PC-9 (cell line): Measurements from ENCODE around the gene GPRIN3. TPM values are rescaled to one million over a fixed set of nuclear protein-coding genes. Genes with fewer than 3 reads are reported as not detected.

Source experiments
- BruUV-seq: library from RNA; stranded (reverse); fragments of 400-500 nt; replicated peaks from 2 replicates; lab custom pipeline; 2021; lab: Mats Ljungman, UMichigan
- CTCF ChIA-PET: fragments of 300-600 bp; sonication (Branson Sonifier 250); formaldehyde crosslinking; loops from one replicate; lab custom pipeline; 2022; ENCODE audit warnings: antibody characterized with exemption; lab: Charles Lee
- POLR2A ChIA-PET: fragments of 300-600 bp; sonication (Branson Sonifier 250); formaldehyde crosslinking; loops from one replicate; lab custom pipeline; 2022; ENCODE audit warnings: antibody characterized with exemption; ENCODE audit not compliant: unreplicated experiment; lab: Charles Lee
- DNase-seq, 2 experiments: peaks; one replicate each; pipeline versions ENCODE4 v3.0.0 to v3.0.0-alpha.2; 2015 to 2022; ENCODE audit warnings: mixed read lengths in 1 of 2
- H2AFZ ChIP-seq: fragments of 200-600 bp; sonication (generic); 2 replicates; pipeline ENCODE4 v1.8.1; 2017; ENCODE audit warnings: antibody characterized with exemption
- H3F3A ChIP-seq: fragments of 200-600 bp; sonication (generic); 2 replicates; pipeline ENCODE4 v1.8.1; 2017; ENCODE audit warnings: antibody characterized with exemption, mild to moderate bottlenecking, low read depth; ENCODE audit not compliant: insufficient read depth
- H3K27ac ChIP-seq: fragments of 200-600 bp; sonication (generic); 2 replicates; pipeline ENCODE4 v1.6.1; 2016; ENCODE audit warnings: mixed run types
- H3K27me3 ChIP-seq: fragments of 200-600 bp; sonication (generic); 2 replicates; pipeline ENCODE4 v1.6.1; 2016; ENCODE audit warnings: low read depth, mixed run types; ENCODE audit not compliant: insufficient read depth
- H3K36me3 ChIP-seq: fragments of 200-600 bp; sonication (generic); 2 replicates; pipeline ENCODE4 v1.6.1; 2016; ENCODE audit warnings: low read depth, mixed run types
- H3K4me1 ChIP-seq: fragments of 200-600 bp; sonication (generic); replicated peaks from 2 replicates; pipeline ENCODE4 v1.6.1; 2016; ENCODE audit warnings: mixed run types; ENCODE audit not compliant: insufficient read depth
- H3K4me2 ChIP-seq: fragments of 200-600 bp; sonication (generic); 2 replicates; pipeline ENCODE4 v1.6.1; 2017; ENCODE audit warnings: mixed run types
- H3K4me3 ChIP-seq: fragments of 200-600 bp; sonication (generic); 2 replicates; pipeline ENCODE4 v1.6.1; 2016; ENCODE audit warnings: mixed run types
- H3K79me2 ChIP-seq: fragments of 200-600 bp; sonication (generic); 2 replicates; pipeline ENCODE4 v1.6.1; 2017; ENCODE audit warnings: low read depth, mixed run types
- H3K9me2 ChIP-seq: fragments of 200-600 bp; sonication (generic); 2 replicates; pipeline ENCODE4 v1.8.1; 2017; ENCODE audit warnings: mild to moderate bottlenecking; ENCODE audit not compliant: insufficient read depth
- H3K9me3 ChIP-seq: fragments of 200-600 bp; sonication (generic); 2 replicates; pipeline ENCODE4 v1.8.1; 2016; ENCODE audit warnings: low read depth; ENCODE audit not compliant: insufficient read depth
- H4K20me1 ChIP-seq: fragments of 200-600 bp; sonication (generic); 2 replicates; pipeline ENCODE4 v1.8.1; 2017; ENCODE audit not compliant: insufficient read depth
- EZH2 ChIP-seq: fragments of 200-600 bp; sonication (generic); IDR thresholded peaks from 2 replicates; pipeline ENCODE4 v1.8.0; 2017; ENCODE audit warnings: antibody characterized with exemption, low read depth
- intact Hi-C: fragments of 100-400 bp; cut with micrococcal nuclease; formaldehyde crosslinking; loops from one replicate; pipeline ENCODE4 v1.10.0; 2022; ENCODE audit not compliant: unreplicated experiment
- total RNA-seq: library from RNA; stranded (reverse); gene quantifications from 2 replicates; pipeline ENCODE4 v1.2.3, GENCODE V29; 2021
- TF ChIP-seq, protein P1 (sequence below): fragments of 200-600 bp; sonication (generic); conservative IDR thresholded peaks from 2 replicates; pipeline ENCODE4 v1.6.1; 2017; ENCODE audit warnings: mixed run types, antibody characterized with exemption, mild to moderate bottlenecking, moderate library complexity

The GPRIN3 gene
- total RNA-seq, 1 experiment from 2014 or later, result 0.02 TPM

- no peak overlapping the region for H3K4me3 ChIP-seq
- H3K4me1 ChIP-seq, result no peaks in the 10 kb centered on the region
- H4K20me1 ChIP-seq, result no peaks in the 10 kb centered on the region
- ChIA-PET CTCF (no interaction called here), POLR2A (no interaction called here)
- DNase-seq, result no peak
- H3K27me3 ChIP-seq, result no peaks in the 10 kb centered on the region
- H3K9me3 ChIP-seq, result no peaks in the 10 kb centered on the region
- H3K36me3 ChIP-seq, result no peaks in the 10 kb centered on the region
- no peaks in the 10 kb centered on the region for H3K79me2 ChIP-seq
- no peaks in the 10 kb centered on the region for H3K9me2 ChIP-seq
- no peak overlapping the region for H2AFZ ChIP-seq
- H3K4me2 ChIP-seq, result no peak overlapping the region
- H3K27ac ChIP-seq, result no peak overlapping the region
- no peak for TF ChIP-seq EZH2
- TF ChIP-seq, protein P1, sequence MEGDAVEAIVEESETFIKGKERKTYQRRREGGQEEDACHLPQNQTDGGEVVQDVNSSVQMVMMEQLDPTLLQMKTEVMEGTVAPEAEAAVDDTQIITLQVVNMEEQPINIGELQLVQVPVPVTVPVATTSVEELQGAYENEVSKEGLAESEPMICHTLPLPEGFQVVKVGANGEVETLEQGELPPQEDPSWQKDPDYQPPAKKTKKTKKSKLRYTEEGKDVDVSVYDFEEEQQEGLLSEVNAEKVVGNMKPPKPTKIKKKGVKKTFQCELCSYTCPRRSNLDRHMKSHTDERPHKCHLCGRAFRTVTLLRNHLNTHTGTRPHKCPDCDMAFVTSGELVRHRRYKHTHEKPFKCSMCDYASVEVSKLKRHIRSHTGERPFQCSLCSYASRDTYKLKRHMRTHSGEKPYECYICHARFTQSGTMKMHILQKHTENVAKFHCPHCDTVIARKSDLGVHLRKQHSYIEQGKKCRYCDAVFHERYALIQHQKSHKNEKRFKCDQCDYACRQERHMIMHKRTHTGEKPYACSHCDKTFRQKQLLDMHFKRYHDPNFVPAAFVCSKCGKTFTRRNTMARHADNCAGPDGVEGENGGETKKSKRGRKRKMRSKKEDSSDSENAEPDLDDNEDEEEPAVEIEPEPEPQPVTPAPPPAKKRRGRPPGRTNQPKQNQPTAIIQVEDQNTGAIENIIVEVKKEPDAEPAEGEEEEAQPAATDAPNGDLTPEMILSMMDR, result no peak
- intact Hi-C loops, result no loop called here
- BruUV-seq, result no TSS peak
- no peaks in the 10 kb centered on the region for H3F3A ChIP-seq
Observed at GRCh38 chr4:89347363-89348025, 39.9 kb upstream of the GPRIN3 start.

DNA sequence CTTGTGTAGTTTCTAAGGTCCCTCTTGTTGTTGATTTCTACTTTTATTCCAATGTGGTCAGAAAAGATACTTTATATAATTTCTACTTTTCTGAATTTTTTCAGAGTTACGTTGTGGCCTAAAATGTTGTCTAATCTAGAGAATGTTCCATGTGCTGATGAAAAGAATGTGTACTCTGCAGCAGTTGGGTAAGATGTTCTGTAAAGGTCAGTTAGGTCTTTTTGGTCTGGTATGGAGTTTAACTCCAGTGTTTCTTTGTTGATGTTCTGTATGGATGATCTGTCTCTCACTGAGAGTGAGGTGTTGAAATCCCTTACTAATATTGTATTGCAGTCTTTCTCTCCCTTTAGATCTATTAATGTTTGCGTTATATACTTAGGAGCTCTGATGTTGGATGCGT is 37.0 kb upstream of the GPRIN3 start:
- DNase-seq, result no peak
- Histone ChIP-seq H3K4me1 (no peaks in the 10 kb centered on the region), H3K9me2 (no peaks in the 10 kb centered on the region; the same call in 1 of the 2 replicates), H3K79me2 (no peaks in the 10 kb centered on the region), H3K4me3 (no peak overlapping the region), H3K4me2 (no peak overlapping the region), H3F3A (no peaks in the 10 kb centered on the region), H2AFZ (no peak overlapping the region), H3K9me3 (no peaks in the 10 kb centered on the region), H4K20me1 (no peaks in the 10 kb centered on the region), H3K36me3 (no peaks in the 10 kb centered on the region), H3K27ac (no peak overlapping the region), H3K27me3 (no peaks in the 10 kb centered on the region)
- TF ChIP-seq EZH2, result no peak
- TF ChIP-seq, protein P1, result no peak
- BruUV-seq, result no TSS peak
- ChIA-PET CTCF (no interaction called here), POLR2A (no interaction called here)
- intact Hi-C loops, result no loop called here

- Histone ChIP-seq H3K4me2 (no peak overlapping the region), H3K9me3 (no peaks in the 10 kb centered on the region), H3K36me3 (no peaks in the 10 kb centered on the region), H3K27me3 (no peaks in the 10 kb centered on the region), H3F3A (no peaks in the 10 kb centered on the region), H3K4me1 (no peaks in the 10 kb centered on the region), H3K79me2 (no peaks in the 10 kb centered on the region), H3K9me2 (no peaks in the 10 kb centered on the region; the same call in 1 of the 2 replicates), H3K4me3 (no peak overlapping the region), H2AFZ (no peak overlapping the region), H3K27ac (no peak overlapping the region), H4K20me1 (no peaks in the 10 kb centered on the region)
- POLR2A ChIA-PET, result no interaction called here
- no peak for DNase-seq
- CTCF ChIA-PET, result no interaction called here
- intact Hi-C loops, result no loop called here
- no peak for TF ChIP-seq EZH2
- TF ChIP-seq, protein P1, result no peak
- BruUV-seq, result no TSS peak
Observed at GRCh38 chr4:89338206-89338605, 30.6 kb upstream of the GPRIN3 start.
